ENCODE results near the gene SUV39H2.

GRCh38 chr10:14858338-14858960, 20.2 kb upstream of the SUV39H2 start:
- TF ChIP-seq, protein P1, sequence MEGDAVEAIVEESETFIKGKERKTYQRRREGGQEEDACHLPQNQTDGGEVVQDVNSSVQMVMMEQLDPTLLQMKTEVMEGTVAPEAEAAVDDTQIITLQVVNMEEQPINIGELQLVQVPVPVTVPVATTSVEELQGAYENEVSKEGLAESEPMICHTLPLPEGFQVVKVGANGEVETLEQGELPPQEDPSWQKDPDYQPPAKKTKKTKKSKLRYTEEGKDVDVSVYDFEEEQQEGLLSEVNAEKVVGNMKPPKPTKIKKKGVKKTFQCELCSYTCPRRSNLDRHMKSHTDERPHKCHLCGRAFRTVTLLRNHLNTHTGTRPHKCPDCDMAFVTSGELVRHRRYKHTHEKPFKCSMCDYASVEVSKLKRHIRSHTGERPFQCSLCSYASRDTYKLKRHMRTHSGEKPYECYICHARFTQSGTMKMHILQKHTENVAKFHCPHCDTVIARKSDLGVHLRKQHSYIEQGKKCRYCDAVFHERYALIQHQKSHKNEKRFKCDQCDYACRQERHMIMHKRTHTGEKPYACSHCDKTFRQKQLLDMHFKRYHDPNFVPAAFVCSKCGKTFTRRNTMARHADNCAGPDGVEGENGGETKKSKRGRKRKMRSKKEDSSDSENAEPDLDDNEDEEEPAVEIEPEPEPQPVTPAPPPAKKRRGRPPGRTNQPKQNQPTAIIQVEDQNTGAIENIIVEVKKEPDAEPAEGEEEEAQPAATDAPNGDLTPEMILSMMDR (IDR thresholded peaks at IDR 0.05): no peak
- no peak for TF ChIP-seq POLR2A (IDR thresholded peaks at IDR 0.05)
